ENCODE results near the gene XRCC1.
"Not testable (repeated sequence)": the region's sequence is repeated elsewhere in the genome, so short reads cannot be mapped to it uniquely, and the experiment has no call there.

Gene XRCC1

GRCh38 chr19:43526884-43527859, 48.2 kb downstream of the XRCC1 start, which contains the start of gene ETHE1:
ETHE1 (minus strand) TSS chr19:43527201; CDS start chr19:43527177, 24 bp downstream.
- DNase-seq (ENCODE audit: low read depth in 1 of 2, low spot score in 1 of 2) = peak; percentile 44 to 58
- no peak for TF ChIP-seq JUND (IDR thresholded peaks at IDR 0.05; ENCODE audit: low read depth)
- in situ Hi-C loops (cut with HindIII; ENCODE audit: low pct_unique_long_range_greater_than_20kb, low sequenced_read_pairs) = no loop called here

- no peak for TF ChIP-seq JUND (IDR thresholded peaks at IDR 0.05; ENCODE audit: low read depth)
- peak in 1 of 2 experiments; percentile 9 for DNase-seq (ENCODE audit: low read depth in 1 of 2, low spot score in 1 of 2)
- in situ Hi-C loops (cut with HindIII; ENCODE audit: low pct_unique_long_range_greater_than_20kb, low sequenced_read_pairs) = no loop called here
These were observed 49.2 kb downstream of the XRCC1 start for GRCh38 chr19:43525836-43526771.

- no peak for TF ChIP-seq JUND (IDR thresholded peaks at IDR 0.05; ENCODE audit: low read depth)
- peak in 1 of 2 experiments; percentile 67 for DNase-seq (ENCODE audit: low read depth in 1 of 2, low spot score in 1 of 2)
- in situ Hi-C loops (cut with HindIII; ENCODE audit: low pct_unique_long_range_greater_than_20kb, low sequenced_read_pairs) = no loop called here
These were observed 50.1 kb downstream of the XRCC1 start for GRCh38 chr19:43524922-43525835.

- in situ Hi-C loops (cut with HindIII; ENCODE audit: low pct_unique_long_range_greater_than_20kb, low sequenced_read_pairs); DNase-seq (ENCODE audit: low read depth in 1 of 2, low spot score in 1 of 2): not testable (repeated sequence)
These were observed 51.6 kb downstream of the XRCC1 start for GRCh38 chr19:43523696-43524095.

- no peak for TF ChIP-seq JUND (IDR thresholded peaks at IDR 0.05; ENCODE audit: low read depth)
- DNase-seq (ENCODE audit: low read depth in 1 of 2, low spot score in 1 of 2) = peak; percentile 64 to 91
- in situ Hi-C loops (cut with HindIII; ENCODE audit: low pct_unique_long_range_greater_than_20kb, low sequenced_read_pairs) = no loop called here
These were observed 52.4 kb downstream of the XRCC1 start for GRCh38 chr19:43522929-43523328.

GRCh38 chr19:43519436-43520088, 55.8 kb downstream of the XRCC1 start:
- no peak for TF ChIP-seq JUND (IDR thresholded peaks at IDR 0.05; ENCODE audit: low read depth)
- DNase-seq (ENCODE audit: low read depth in 1 of 2, low spot score in 1 of 2) = peak in 1 of 2 experiments; percentile 81
- in situ Hi-C loops (cut with HindIII; ENCODE audit: low pct_unique_long_range_greater_than_20kb, low sequenced_read_pairs) = no loop called here

- peak in 1 of 2 experiments; percentile 26 for DNase-seq (ENCODE audit: low read depth in 1 of 2, low spot score in 1 of 2)
- TF ChIP-seq JUND (IDR thresholded peaks at IDR 0.05; ENCODE audit: low read depth) = no peak
- in situ Hi-C loops (cut with HindIII; ENCODE audit: low pct_unique_long_range_greater_than_20kb, low sequenced_read_pairs) = no loop called here
These were observed 57.3 kb downstream of the XRCC1 start for GRCh38 chr19:43518051-43518450.

- in situ Hi-C loops (cut with HindIII; ENCODE audit: low pct_unique_long_range_greater_than_20kb, low sequenced_read_pairs) = not testable (repeated sequence)
These were observed 62.9 kb downstream of the XRCC1 start for GRCh38 chr19:43512399-43512798.

GRCh38 chr19:43511324-43511723, 64.0 kb downstream of the XRCC1 start:
- DNase-seq (ENCODE audit: low read depth in 1 of 2, low spot score in 1 of 2) = no peak
- in situ Hi-C loops (cut with HindIII; ENCODE audit: low pct_unique_long_range_greater_than_20kb, low sequenced_read_pairs) = no loop called here
- TF ChIP-seq JUND (IDR thresholded peaks at IDR 0.05; ENCODE audit: low read depth) = no peak

More at GRCh38 chr19:43512399-43512798, 62.9 kb downstream of the XRCC1 start:
- DNase-seq (ENCODE audit: low read depth in 1 of 2, low spot score in 1 of 2) = not testable (repeated sequence)

- in situ Hi-C loops (cut with HindIII; ENCODE audit: low pct_unique_long_range_greater_than_20kb, low sequenced_read_pairs) = no loop called here
- no peak for DNase-seq (ENCODE audit: low read depth in 1 of 2, low spot score in 1 of 2)
- no peak for TF ChIP-seq JUND (IDR thresholded peaks at IDR 0.05; ENCODE audit: low read depth)
These were observed 64.6 kb downstream of the XRCC1 start for GRCh38 chr19:43510713-43511112.

GRCh38 chr19:43507880-43508279, 67.4 kb downstream of the XRCC1 start:
- no peak for DNase-seq (ENCODE audit: low read depth in 1 of 2, low spot score in 1 of 2)
- TF ChIP-seq JUND (IDR thresholded peaks at IDR 0.05; ENCODE audit: low read depth) = no peak
- in situ Hi-C loops (cut with HindIII; ENCODE audit: low pct_unique_long_range_greater_than_20kb, low sequenced_read_pairs) = no loop called here
